Gastrocnemius medialis (tissue), 4 donors: ENCODE measurements around the gene PSTK. TPM values are rescaled to one million over a fixed set of nuclear protein-coding genes. Genes with fewer than 3 reads are reported as not detected.

ENCODE experiments used
- ATAC-seq, 2 donors: fragments of 150-250 bp; one replicate each; pipeline ENCODE4 v1.9.1; 2016
- DNase-seq, 2 donors: peaks; one replicate each; pipeline ENCODE4 v3.0.0-alpha.2; 2019
- H3K27ac ChIP-seq, 4 donors: fragments of 200-600 bp; sonication (generic); 1 replicate in 1 of 4; 2 replicates in 3 of 4; pipeline ENCODE4 v1.5.1; 2016 to 2018; ENCODE audit warnings: mild to moderate bottlenecking in 2 of 4, moderate library complexity in 1 of 4
- H3K27me3 ChIP-seq, 3 donors: fragments of 200-600 bp; sonication (generic) in 2 of 3; 1 replicate in 1 of 3; 2 replicates in 2 of 3; pipeline versions ENCODE4 v1.5.1 to v1.6.0; 2016 to 2019; ENCODE audit warnings: mild to moderate bottlenecking in 1 of 3, moderate library complexity in 1 of 3
- H3K36me3 ChIP-seq, 2 donors: fragments of 200-600 bp; sonication (generic) in 1 of 2; one replicate each; pipeline ENCODE4 v1.5.1; 2017 to 2018
- H3K4me1 ChIP-seq, 2 donors: fragments of 200-600 bp; sonication (generic) in 1 of 2; one replicate each; pipeline ENCODE4 v1.5.1; 2016 to 2017; ENCODE audit warnings: mild to moderate bottlenecking in 2 of 2
- H3K4me3 ChIP-seq, 4 donors: fragments of 200-600 bp; sonication (generic) in 3 of 4; 1 replicate in 1 of 4; 2 replicates in 3 of 4; pipeline ENCODE4 v1.5.1; 2016 to 2019; ENCODE audit warnings: mild to moderate bottlenecking in 2 of 4
- H3K9me3 ChIP-seq, 3 donors: fragments of 200-600 bp; sonication (generic) in 2 of 3; 1 replicate in 1 of 3; 2 replicates in 2 of 3; pipeline ENCODE4 v1.5.1; 2016 to 2019
- CTCF ChIP-seq, 5 experiments: fragments of 450-650 bp in 3 of 5; fragments of 200-600 bp in 2 of 5; sonication (generic) in 2 of 5; IDR thresholded peaks in 4 of 5; conservative IDR thresholded peaks in 1 of 5; 1 replicate in 4 of 5; 2 replicates in 1 of 5; pipeline ENCODE4 v1.5.1; 2016 to 2019; ENCODE audit warnings: antibody characterized with exemption in 5 of 5, mild to moderate bottlenecking in 3 of 5, moderate library complexity in 3 of 5
- POLR2A ChIP-seq, 2 donors: fragments of 450-650 bp; IDR thresholded peaks; one replicate each; pipeline ENCODE4 v1.6.1; 2017; ENCODE audit warnings: antibody characterized with exemption in 2 of 2, mild to moderate bottlenecking in 2 of 2, moderate library complexity in 2 of 2
- in situ Hi-C, 4 donors: fragments of 200-750 bp; cut with MboI; loops; one replicate each; pipeline versions ENCODE4 v1.15.0 to v1.8.0; 2017; ENCODE audit warnings: low sequenced_read_pairs in 4 of 4
- intact Hi-C: fragments of 100-400 bp; cut with DNase I; formaldehyde crosslinking; loops from one replicate; pipeline ENCODE4 v1.15.1; 2023; ENCODE audit warnings: low total_unique reads
- total RNA-seq, 4 donors: library from RNA; depleted of rRNA; stranded (reverse); fragments of >200 nt; gene quantifications; one replicate each; pipeline versions ENCODE4 v1.1.0 to v1.2.3, GENCODE V29; 2016

Gene PSTK
- total RNA-seq, 4 donors from 2014 or later, result 2.2 to 7.0 (median 4.4) TPM

DNA sequence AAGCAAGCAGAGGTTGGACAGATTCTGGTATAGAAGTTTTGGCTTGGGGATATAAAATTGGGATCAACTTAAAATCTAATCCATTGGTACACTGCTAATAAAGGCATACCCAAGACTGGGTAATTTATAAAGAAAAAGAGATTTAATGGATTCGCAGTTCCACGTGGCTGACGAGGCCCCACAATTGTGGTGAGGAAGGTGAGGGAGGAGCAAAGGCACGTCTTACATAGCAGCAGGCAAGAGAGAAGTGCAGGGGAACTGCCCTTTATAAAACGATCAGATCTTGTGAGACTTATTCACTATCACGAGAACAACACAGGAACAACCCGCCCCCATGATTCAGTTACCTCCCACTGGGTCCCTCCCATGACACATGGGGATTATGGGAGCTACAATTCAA is 38.3 kb downstream of the PSTK start:
- intact Hi-C loops (no loop called here), in situ Hi-C loops (loop anchor here in 1 of 4 donors (10.0 kb wide), 1 partner anchor 136 kb away; the partner anchor contains the start of gene BUB3)
- H3K9me3 ChIP-seq, result no peaks in the 10 kb centered on the region
- TF ChIP-seq POLR2A (IDR thresholded peaks at IDR 0.05), result no peak
- no peak for TF ChIP-seq CTCF (IDR thresholded peaks at IDR 0.05 in 4 of 5, conservative IDR thresholded peaks at IDR 0.05 in 1 of 5)
- no peaks in the 10 kb centered on the region for H3K36me3 ChIP-seq
- ATAC-seq (no peak), DNase-seq (no peak)
- H3K4me3 ChIP-seq, result no peak overlapping the region
- no peaks in the 10 kb centered on the region for H3K27me3 ChIP-seq
- H3K4me1 ChIP-seq, result no peaks in the 10 kb centered on the region
- no peak overlapping the region for H3K27ac ChIP-seq

DNA sequence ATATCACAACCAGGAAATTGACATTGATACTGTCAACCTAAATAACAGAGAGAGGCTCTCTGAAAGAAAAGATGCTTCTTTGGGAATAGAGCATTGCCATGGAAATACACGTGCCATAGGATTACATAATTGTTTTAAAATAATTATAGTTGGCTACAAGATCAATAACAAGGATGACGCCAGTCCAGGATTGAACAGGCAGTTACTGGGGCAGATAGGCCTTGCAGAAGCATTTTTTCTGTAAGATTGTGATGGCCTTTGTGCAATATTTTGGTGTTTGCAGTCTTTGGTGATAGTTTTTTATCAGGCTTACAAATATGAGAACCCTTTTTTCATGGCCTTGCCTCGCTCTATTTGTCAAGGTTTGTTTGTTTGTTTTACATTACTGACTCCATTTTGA is 39.1 kb downstream of the PSTK start:
- DNase-seq (no peak), ATAC-seq (no peak)
- Histone ChIP-seq H3K4me3 (no peak overlapping the region), H3K9me3 (no peaks in the 10 kb centered on the region), H3K27me3 (no peaks in the 10 kb centered on the region), H3K27ac (no peak overlapping the region), H3K4me1 (no peaks in the 10 kb centered on the region), H3K36me3 (no peaks in the 10 kb centered on the region)
- intact Hi-C loops, result no loop called here
- no peak for TF ChIP-seq CTCF (IDR thresholded peaks at IDR 0.05 in 4 of 5, conservative IDR thresholded peaks at IDR 0.05 in 1 of 5)
- TF ChIP-seq POLR2A (IDR thresholded peaks at IDR 0.05), result no peak
- in situ Hi-C loops, result loop anchor here in 1 of 4 donors (10.0 kb wide), 1 partner anchor 136 kb away; the partner anchor contains the start of gene BUB3

- Histone ChIP-seq H3K4me1 (no peaks in the 10 kb centered on the region), H3K36me3 (no peaks in the 10 kb centered on the region), H3K9me3 (no peaks in the 10 kb centered on the region), H3K27ac (no peak overlapping the region), H3K4me3 (no peak overlapping the region), H3K27me3 (no peaks in the 10 kb centered on the region)
- DNase-seq (no peak), ATAC-seq (no peak)
- in situ Hi-C loops, result loop anchor here in 1 of 4 donors (10.0 kb wide), 1 partner anchor 135 kb away; the partner anchor contains the start of gene BUB3
- intact Hi-C loops, result no loop called here
- no peak for TF ChIP-seq POLR2A (IDR thresholded peaks at IDR 0.05)
- no peak for TF ChIP-seq CTCF (IDR thresholded peaks at IDR 0.05 in 4 of 5, conservative IDR thresholded peaks at IDR 0.05 in 1 of 5)
Measured at GRCh38 chr10:123019941-123020703, 39.9 kb downstream of the PSTK start.

DNA sequence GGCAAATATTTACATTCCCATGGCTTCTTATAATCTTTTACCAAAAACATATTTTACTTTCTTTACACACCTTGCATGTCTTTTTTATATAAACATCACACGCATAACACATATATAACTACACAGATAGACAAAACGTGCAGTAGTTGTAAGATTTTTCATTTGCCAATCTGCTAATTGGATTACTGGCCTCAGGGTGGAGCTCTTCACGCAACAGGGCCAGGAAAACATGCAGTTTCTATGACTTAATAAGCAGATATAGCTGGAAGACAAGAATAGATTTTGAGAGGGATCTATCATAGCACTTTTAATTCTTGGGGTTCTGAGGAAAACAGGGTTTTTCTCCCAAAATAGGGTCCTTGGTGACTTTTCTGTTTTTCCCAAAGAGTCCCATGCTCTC is 41.3 kb downstream of the PSTK start:
- Histone ChIP-seq H3K36me3 (no peaks in the 10 kb centered on the region), H3K9me3 (no peaks in the 10 kb centered on the region), H3K4me1 (no peaks in the 10 kb centered on the region), H3K27me3 (no peaks in the 10 kb centered on the region), H3K27ac (no peak overlapping the region), H3K4me3 (no peak overlapping the region)
- ATAC-seq (no peak), DNase-seq (no peak)
- in situ Hi-C loops (no loop called here), intact Hi-C loops (no loop called here)
- no peak for TF ChIP-seq POLR2A (IDR thresholded peaks at IDR 0.05)
- no peak for TF ChIP-seq CTCF (IDR thresholded peaks at IDR 0.05 in 4 of 5, conservative IDR thresholded peaks at IDR 0.05 in 1 of 5)
